HK-2 (cell line): ENCODE results near the gene ETV6.

Source experiments
- DNase-seq: peaks from one replicate; pipeline ENCODE4 v3.0.0-alpha.2; 2018; ENCODE audit not compliant: unreplicated experiment

ETV6 gene

DNA sequence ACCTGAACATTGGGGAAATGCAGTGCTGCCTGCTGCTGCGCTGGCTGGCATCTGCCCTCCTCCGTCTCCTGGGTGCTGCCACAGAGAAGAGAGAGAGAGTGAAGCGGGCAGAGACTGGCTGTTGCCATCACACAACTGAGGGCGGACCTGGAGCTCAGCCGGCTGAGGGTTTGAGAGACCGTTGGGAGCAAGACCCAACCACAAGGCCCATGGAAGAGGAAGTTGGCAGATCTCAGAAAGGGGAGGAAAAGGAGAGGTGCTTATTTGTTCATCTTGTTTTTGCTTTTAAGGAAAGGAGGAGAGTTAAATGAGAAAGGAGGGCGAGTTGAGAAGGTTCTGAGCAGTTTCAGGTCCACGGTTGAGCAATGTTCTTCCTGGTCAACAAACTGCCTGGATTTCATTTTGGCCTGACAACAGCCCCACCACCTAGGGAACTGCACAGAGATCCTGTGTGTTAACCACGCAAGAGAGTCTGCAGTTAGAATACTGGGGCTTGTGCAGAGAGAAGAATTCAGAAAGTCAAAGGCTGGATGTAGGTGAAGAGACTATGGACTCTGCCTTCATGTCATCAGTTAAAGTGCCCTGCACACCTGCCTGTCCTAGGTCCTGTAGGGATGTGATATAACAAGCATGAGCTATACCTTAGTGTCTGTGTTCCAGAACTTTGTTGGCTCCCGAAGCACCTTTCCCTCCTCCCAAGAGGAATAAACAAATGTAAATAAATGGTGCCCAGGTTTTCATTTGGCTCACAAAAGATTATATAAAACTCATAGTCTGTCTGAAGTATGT is 124.6 kb downstream of the ETV6 start:
- no peak for DNase-seq

DNA sequence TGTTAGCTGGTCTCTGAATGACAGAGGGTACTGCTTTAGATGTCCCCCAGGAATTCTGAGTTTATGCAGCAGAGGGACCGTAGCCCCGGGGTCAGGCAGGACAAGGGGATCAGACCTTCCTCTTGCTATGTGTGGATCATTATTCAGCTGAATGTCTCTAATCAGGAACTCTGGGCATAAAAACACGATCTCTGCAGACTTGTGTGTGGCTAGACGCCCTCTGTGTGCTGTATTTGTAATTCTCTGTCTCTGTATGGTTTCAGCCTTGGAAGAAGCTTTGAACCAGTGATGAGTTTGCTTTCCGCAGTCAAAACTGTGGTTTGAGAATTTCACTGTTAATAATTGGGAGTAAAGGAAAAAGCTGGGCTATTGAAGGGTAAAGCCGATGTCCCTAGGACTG is 125.3 kb downstream of the ETV6 start:
- DNase-seq = no peak

- no peak for DNase-seq
Observed at GRCh38 chr12:11776316-11776715, 126.8 kb downstream of the ETV6 start.

- no peak for DNase-seq
Observed at GRCh38 chr12:11777451-11777850, 128.0 kb downstream of the ETV6 start.

GRCh38 chr12:11777962-11778361 is 128.5 kb downstream of the ETV6 start:
- no peak for DNase-seq

- no peak for DNase-seq
Observed at GRCh38 chr12:11778713-11779685, 129.5 kb downstream of the ETV6 start.

GRCh38 chr12:11780521-11781101 is 131.1 kb downstream of the ETV6 start:
- DNase-seq = no peak

GRCh38 chr12:11782914-11783420 is 133.5 kb downstream of the ETV6 start:
- no peak for DNase-seq

DNA sequence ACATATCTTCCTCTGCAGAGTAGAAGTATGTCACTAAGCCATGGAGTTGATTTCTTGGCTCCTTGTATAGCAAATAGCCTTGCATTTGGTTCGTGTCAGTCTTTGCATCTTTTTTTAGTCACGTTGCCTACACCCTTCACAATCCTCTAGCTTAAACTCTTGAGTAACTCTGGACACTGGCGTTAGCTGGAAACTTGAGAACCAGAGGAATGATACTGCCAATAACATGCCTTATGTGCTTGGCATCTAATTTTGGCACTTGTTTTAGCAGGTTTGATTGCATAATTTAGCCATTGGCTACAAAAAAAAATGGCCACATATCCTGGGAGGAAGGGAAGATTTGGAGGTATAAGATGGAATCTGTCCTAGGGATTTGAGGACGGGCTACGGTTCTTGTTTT is 136.2 kb downstream of the ETV6 start:
- DNase-seq = no peak

DNA sequence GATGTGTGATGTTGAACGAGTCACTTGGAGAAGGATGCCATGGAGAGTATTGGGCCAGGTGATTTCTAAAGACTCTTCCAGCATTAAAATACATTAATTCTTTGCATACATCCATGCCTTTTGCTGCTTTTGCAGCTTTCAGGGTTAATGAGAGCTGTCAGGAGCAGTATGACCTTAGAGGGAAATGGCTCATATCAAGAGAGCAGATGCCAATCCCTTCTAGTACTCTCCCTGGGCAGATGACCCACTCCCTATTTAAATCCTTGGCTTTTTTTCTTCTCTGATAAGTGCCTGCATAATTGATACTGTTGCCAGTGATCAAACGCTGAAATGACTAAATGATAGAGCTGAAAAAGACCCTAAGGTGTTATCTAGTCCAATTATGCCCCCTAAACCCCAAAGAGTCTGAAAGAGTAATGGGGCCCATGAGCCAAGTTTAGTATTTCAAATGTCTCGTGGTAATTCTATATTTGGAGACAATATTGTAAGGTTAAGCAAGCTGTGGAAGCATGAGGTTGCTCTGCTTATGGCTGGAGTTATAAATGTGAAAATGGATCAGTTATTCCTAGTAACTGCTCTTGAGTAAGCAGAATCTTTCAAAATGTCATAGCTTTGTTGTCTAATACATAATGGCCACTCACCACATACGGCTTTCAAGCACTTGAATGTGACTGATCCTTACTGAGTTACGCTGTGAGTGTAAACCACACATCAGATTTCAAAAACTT is 137.3 kb downstream of the ETV6 start:
- DNase-seq = no peak

DNA sequence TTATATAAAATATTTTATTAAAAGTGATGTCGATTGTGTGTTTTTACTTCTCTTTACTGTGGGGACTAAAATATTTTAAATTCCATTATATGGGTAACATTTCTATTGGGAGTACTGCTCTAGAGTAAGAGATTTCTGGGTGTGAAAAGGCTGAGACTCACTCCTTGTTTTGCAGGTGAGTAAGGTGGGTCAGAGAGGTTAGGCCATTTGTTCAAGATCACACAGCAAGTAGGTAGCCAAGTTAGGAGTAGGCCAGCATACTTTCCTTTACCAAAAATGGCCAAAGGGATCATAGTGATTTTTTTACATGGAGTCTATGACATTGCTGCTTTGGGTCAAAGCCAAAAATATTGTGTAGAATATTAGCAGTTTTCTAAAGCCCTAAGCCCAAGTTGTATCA is 138.0 kb downstream of the ETV6 start:
- DNase-seq = no peak

- DNase-seq = no peak
Observed at GRCh38 chr12:11787933-11788849, 138.7 kb downstream of the ETV6 start.

DNA sequence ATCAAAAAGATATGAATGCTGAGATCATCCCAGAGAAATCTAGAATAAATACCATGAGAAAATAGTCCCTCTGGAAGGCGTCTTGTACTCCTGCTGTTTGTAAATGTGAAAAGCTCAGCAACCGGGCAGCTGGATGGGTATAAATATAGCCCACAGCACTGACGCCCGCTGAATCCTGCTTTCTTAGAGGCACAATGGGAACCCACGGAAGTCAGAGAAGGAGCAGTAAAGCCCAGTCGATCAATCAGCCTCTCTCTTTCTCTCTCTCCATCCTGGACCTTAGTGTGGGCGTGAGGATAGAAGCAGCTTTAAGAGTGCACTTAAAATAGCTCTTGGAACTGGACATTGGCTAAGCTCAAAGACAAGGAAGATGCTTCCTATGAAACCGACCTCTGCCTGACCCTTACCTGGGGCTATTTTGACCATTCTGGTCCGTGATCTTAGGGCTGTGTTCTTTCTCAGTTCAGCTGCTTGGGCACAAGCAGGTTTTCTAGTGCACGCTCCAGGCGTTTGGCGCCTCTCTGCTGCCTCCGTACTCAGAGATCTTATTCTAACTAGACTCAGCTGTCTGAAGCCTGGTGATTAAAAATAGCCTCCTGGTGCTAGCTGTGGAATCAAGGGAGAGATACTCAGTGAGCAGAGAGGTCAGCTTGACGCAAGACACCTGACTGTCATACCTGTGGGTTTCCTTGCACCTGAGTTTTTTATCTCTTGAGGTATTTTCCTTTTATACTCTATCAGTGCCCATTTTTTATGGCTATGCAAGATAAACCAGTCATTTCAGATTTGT is 144.6 kb downstream of the ETV6 start:
- no peak for DNase-seq

- no peak for DNase-seq
Observed at GRCh38 chr12:11794751-11795150, 145.3 kb downstream of the ETV6 start.

- DNase-seq = no peak
Observed at GRCh38 chr12:11795192-11795912, 145.9 kb downstream of the ETV6 start.

GRCh38 chr12:11795913-11796459 is 146.5 kb downstream of the ETV6 start:
- peak; percentile 46 for DNase-seq

- DNase-seq = no peak
Observed at GRCh38 chr12:11797317-11797913, 147.9 kb downstream of the ETV6 start.

DNA sequence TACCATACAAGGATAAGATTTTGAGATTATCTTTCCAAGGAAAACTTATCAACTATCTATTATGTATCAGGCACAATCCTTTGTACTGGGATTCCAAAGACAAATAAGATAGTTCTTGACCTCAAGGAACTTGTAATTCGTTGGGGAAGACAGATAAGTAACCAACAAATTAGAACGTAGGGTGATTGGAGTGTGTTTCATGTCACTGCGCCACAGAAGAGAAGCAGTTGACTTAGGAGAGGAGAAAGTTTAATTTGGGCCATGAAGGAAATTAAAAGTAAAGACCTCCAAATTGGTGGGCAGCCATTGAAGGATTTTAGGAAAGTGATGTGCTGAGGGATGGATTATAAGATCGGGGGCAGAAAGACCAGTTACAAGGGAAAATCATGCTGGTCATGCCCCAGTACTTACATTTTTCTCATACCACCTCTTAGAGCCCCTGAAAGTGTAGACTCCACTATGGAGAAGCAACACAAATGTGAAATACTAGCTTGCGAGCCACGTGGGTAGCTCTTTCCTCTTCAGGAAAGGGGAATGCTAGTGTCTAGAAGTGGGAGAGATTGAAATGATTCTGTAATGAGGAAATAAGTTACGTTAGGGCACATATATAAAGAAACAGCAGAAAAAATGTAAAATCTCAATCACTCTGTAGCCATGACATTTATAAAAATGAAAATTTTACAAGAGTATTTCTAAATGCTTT is 148.7 kb downstream of the ETV6 start:
- DNase-seq = no peak
